AG04450 (cell line): ENCODE measurements around the gene FBXO11. TPM values are rescaled to one million over a fixed set of nuclear protein-coding genes. Genes with fewer than 3 reads are reported as not detected.

ENCODE experiments used
- CTCF ChIA-PET: fragments of 300-600, 350-600 bp; formaldehyde crosslinking; extraction: SDS; loops from one replicate; lab custom pipeline; 2022; ENCODE audit warnings: antibody characterized with exemption, inconsistent platforms; lab: Charles Lee
- POLR2A ChIA-PET: fragments of 350-600 bp; formaldehyde crosslinking; extraction: SDS; loops from one replicate; lab custom pipeline; 2021; ENCODE audit warnings: antibody characterized with exemption, inconsistent platforms; lab: Yijun Ruan, JAX
- DNase-seq: peaks from one replicate; pipeline ENCODE4 v3.0.0-alpha.2; 2011; ENCODE audit warnings: low read depth, low spot score
- H3K27ac ChIP-seq: one replicate; pipeline ENCODE4 v1.5.1; 2012; ENCODE audit warnings: low read depth, low read length, control low read depth
- H3K27me3 ChIP-seq: one replicate; pipeline ENCODE4 v1.6.0; 2012; ENCODE audit warnings: low read length; ENCODE audit not compliant: control insufficient read depth, insufficient read depth
- H3K4me3 ChIP-seq: 2 replicates; pipeline ENCODE4 v1.5.1; 2011; ENCODE audit warnings: mild to moderate bottlenecking, low read depth, low read length, control low read depth
- H3K9me3 ChIP-seq: 2 replicates; pipeline ENCODE4 v1.5.1; 2012; ENCODE audit warnings: low read length; ENCODE audit not compliant: control insufficient read depth, insufficient read depth
- polyA plus RNA-seq: library from polyadenylated mRNA; depleted of rRNA; stranded (reverse); fragments of >200 nt; gene quantifications from 2 replicates; pipeline ENCODE4 v1.2.3, GENCODE V29; 2011
- TF ChIP-seq, protein P1 (sequence below): IDR thresholded peaks from 2 replicates; pipeline ENCODE4 v1.5.1; 2011; ENCODE audit warnings: low read depth, low read length, control low read depth, inconsistent platforms

Gene FBXO11
- polyA plus RNA-seq, 1 experiment: 55.9 TPM

DNA sequence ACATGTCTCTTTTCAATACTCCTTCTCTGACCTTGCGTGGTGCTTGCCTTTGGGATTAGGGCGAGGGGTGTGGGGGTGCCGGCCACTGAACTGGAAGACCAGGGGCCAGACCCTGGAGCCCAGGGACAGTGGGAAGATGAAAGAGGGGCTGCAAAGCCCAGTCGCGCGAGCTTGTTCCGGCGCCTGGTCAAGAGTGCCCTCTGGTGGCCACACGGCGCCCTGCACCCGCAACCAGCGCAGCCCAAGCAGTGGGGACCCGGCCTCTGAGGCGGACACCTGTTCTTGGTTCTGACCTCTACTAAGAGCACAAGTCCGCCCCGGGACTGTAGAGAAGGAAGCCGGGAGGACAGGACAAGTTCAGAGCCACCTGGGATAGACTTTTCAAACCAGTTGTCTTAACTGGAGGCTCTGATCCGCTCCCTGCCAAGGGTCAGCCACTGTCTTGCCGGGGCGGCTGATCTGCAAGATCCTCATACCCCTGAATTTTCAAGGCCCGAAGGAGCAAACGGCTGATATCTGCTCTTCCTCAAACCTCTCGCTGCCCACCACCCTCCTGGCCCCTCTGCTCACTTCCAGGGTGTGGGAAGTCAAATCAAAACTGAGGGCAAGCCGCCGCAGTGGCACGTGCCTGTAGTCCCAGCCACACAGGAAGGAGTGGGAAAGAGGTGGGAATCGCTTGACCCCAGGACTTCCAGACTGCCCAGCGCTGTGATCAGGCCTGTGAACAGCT lies 138.3 kb downstream of the FBXO11 start:
- TF ChIP-seq, protein P1, sequence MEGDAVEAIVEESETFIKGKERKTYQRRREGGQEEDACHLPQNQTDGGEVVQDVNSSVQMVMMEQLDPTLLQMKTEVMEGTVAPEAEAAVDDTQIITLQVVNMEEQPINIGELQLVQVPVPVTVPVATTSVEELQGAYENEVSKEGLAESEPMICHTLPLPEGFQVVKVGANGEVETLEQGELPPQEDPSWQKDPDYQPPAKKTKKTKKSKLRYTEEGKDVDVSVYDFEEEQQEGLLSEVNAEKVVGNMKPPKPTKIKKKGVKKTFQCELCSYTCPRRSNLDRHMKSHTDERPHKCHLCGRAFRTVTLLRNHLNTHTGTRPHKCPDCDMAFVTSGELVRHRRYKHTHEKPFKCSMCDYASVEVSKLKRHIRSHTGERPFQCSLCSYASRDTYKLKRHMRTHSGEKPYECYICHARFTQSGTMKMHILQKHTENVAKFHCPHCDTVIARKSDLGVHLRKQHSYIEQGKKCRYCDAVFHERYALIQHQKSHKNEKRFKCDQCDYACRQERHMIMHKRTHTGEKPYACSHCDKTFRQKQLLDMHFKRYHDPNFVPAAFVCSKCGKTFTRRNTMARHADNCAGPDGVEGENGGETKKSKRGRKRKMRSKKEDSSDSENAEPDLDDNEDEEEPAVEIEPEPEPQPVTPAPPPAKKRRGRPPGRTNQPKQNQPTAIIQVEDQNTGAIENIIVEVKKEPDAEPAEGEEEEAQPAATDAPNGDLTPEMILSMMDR: peak; percentile 98
- POLR2A ChIA-PET: interaction anchor here (1.4 kb wide), 1 partner anchor 433 kb away, joined by 3 read pairs; no protein-coding TSS in a partner anchor
- H3K4me3 ChIP-seq: peak overlapping the region; percentile 40
- DNase-seq: no peak
- no peak overlapping the region for H3K27ac ChIP-seq
- H3K27me3 ChIP-seq: peaks cover 6% of the 10 kb centered on the region
- CTCF ChIA-PET: interaction anchor here (0.5 to 6.7 kb wide), 55 partner anchors 8 to 918 kb away, joined by 3 to 168 read pairs (median 4); partner anchors contain the start of genes FBXO11, MSH2 and MSH6
- peaks cover 21% of the 10 kb centered on the region for H3K9me3 ChIP-seq

DNA sequence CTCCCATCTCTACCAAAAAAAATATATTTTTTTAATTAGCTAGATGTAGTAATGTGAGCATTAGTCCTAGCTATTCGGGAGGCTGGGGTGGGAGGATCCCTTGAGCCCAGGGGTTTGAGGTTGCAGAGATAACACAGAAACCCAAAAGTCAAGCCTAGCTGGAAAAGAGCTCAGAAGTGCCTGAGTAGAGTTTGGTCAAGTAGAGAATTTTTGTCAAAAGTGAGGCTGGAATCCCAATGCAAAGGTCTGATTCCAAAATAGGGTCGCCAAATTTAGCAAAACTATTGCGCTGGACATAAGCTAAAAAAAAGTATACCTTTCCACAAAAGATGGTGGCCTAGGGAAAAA lies 138.8 kb downstream of the FBXO11 start:
- TF ChIP-seq, protein P1: no peak
- CTCF ChIA-PET: interaction anchor here (0.5 to 6.7 kb wide), 55 partner anchors 8 to 1603 kb away, joined by 3 to 168 read pairs (median 4); partner anchors contain the start of genes FBXO11, MSH2 and MSH6
- DNase-seq: no peak
- POLR2A ChIA-PET: interaction anchor here (1.4 kb wide), 1 partner anchor 432 kb away, joined by 3 read pairs; no protein-coding TSS in a partner anchor
- Histone ChIP-seq H3K4me3 (no peak overlapping the region), H3K9me3 (peaks cover 21% of the 10 kb centered on the region), H3K27me3 (peaks cover 6% of the 10 kb centered on the region), H3K27ac (no peak overlapping the region)

DNA sequence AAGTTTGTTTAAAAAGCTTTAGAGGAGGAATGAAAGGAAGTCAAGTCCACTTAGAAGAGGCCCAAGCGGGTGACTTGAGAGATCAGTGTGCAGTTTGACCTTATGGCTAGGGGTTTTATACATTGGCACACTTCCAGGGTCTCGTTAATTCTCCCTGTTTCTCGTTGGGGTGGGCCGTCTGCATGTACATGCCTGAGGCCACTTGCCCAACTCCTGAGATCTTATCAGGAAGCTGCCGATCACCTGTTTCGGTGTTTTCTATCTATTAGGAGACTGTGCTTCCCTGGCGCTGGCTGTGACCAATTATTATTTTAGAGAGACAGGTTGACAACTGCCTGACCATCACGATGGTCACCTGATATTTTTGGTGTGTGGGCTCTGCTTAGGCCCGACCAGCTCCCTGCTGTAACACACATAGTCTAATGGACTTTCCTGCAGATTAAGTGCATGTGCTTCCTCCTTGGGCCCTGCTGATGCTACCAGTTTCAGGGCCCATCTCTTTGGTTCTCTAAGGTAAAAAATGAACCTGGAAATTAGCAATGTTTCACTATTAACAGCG lies 154.4 kb downstream of the FBXO11 start:
- Histone ChIP-seq H3K4me3 (no peak overlapping the region), H3K27ac (peak overlapping the region; percentile 21), H3K9me3 (no peaks in the 10 kb centered on the region), H3K27me3 (no peaks in the 10 kb centered on the region)
- TF ChIP-seq, protein P1: no peak
- CTCF ChIA-PET: interaction anchor here (1.2 kb wide), 1 partner anchor 315 kb away, joined by 4 read pairs; no protein-coding TSS in a partner anchor
- POLR2A ChIA-PET: interaction anchor here (0.8 kb wide), 1 partner anchor 31 kb away, joined by 3 read pairs; the partner anchor contains the start of gene MSH6
- no peak for DNase-seq

DNA sequence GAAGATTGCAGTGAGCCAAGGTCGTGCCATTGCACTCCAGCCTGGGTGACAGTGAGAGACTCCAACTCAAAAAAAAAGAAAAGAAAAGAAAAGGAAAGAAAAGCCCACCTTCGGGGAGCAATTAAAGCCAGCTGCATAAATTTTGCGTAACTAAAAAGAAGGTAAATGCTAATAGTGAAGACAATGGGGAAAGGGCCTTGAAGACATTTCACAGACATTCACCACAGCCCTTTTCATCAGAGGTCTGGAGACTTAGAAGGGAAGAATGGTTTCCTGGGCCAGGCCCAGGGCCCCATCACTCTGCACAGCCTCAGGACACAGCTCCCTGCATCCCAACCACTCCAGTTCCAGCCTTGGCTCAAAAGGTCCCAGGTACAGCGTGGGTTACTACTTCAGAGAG lies 158.4 kb downstream of the FBXO11 start:
- ChIA-PET CTCF (interaction anchor here (0.6 to 2.6 kb wide), 2 partner anchors 20 to 114 kb away, joined by 5 to 15 read pairs; no protein-coding TSS in a partner anchor), POLR2A (no interaction called here)
- Histone ChIP-seq H3K27me3 (peaks cover 3% of the 10 kb centered on the region), H3K27ac (no peak overlapping the region), H3K4me3 (no peak overlapping the region), H3K9me3 (no peaks in the 10 kb centered on the region)
- no peak for DNase-seq
- TF ChIP-seq, protein P1: no peak
